K562 (cell line): ENCODE data around the gene CHMP1A. TPM values are rescaled to one million over a fixed set of nuclear protein-coding genes. Genes with fewer than 3 reads are reported as not detected.

ENCODE experiments used
- ARID3B ChIP-seq: fragments of 250-450 bp; sonication (Bioruptor Pico); IDR thresholded peaks from 2 replicates; pipeline ENCODE4 v1.4.0; 2020; ENCODE audit warnings: borderline replicate concordance
- ATF1 ChIP-seq, 2 experiments: fragments of 450-650 bp in 1 of 2; IDR thresholded peaks; 2 replicates each; pipeline ENCODE4 v1.6.1; 2016; ENCODE audit warnings: missing compliant biosample characterization in 1 of 2, missing genetic modification characterization in 1 of 2
- BMI1 ChIP-seq: fragments of 150-350 bp; IDR thresholded peaks from 2 replicates; pipeline ENCODE4 v1.6.1; 2014; ENCODE audit warnings: low read length
- CREM ChIP-seq: IDR thresholded peaks from 2 replicates; pipeline ENCODE4 v1.6.1; 2014; ENCODE audit warnings: antibody characterized with exemption, low read depth
- KDM5B ChIP-seq: fragments of 200-600 bp; sonication (generic); IDR thresholded peaks from 2 replicates; pipeline ENCODE4 v1.6.1; 2012; ENCODE audit warnings: low read depth, mild to moderate bottlenecking, moderate library complexity, low read length, control low read depth, inconsistent platforms; ENCODE audit not compliant: insufficient replicate concordance
- PHB ChIP-seq: fragments of 250-450 bp; sonication (Bioruptor Pico); IDR thresholded peaks from 2 replicates; pipeline ENCODE4 v1.5.0; 2021
- PHF20 ChIP-seq: fragments of 450-650 bp; IDR thresholded peaks from 2 replicates; pipeline ENCODE4 v1.6.1; 2018; ENCODE audit not compliant: partially characterized antibody
- RERE ChIP-seq: sonication (generic); formaldehyde crosslinking; IDR thresholded peaks from 2 replicates; pipeline ENCODE4 v1.8.0; 2023; ENCODE audit warnings: missing genetic modification reagents, mild to moderate bottlenecking, borderline replicate concordance
- REST ChIP-seq, 2 experiments: fragments of 450-650 bp; formaldehyde crosslinking in 1 of 2; IDR thresholded peaks; 2 replicates each; pipeline versions ENCODE4 v1.4.0 to v1.6.1; 2014 to 2020; ENCODE audit warnings: mild to moderate bottlenecking in 2 of 2, borderline replicate concordance in 1 of 2, low read depth in 1 of 2
- SP1 ChIP-seq: sonication (generic); formaldehyde crosslinking; IDR thresholded peaks from 2 replicates; pipeline ENCODE4 v1.8.1; 2022; ENCODE audit warnings: mild to moderate bottlenecking, missing genetic modification reagents
- ZNF3 ChIP-seq: fragments of 250-450 bp; sonication (Bioruptor Pico); IDR thresholded peaks from 2 replicates; pipeline ENCODE4 v1.5.0; 2021; ENCODE audit warnings: mild to moderate bottlenecking, moderate library complexity
- polyA plus RNA-seq, 8 experiments: library from polyadenylated mRNA; depleted of rRNA in 4 of 8; stranded (reverse) in 5 of 8; unstranded in 3 of 8; fragments of >200 nt; fragmentation: Nextera tagmentation in 2 of 8; fragmentation: Illumina TruSeq in 1 of 8; extraction: Ambion mirVana in 2 of 8; extraction: Trizol in 1 of 8; gene quantifications; 2 replicates each; pipeline versions ENCODE4 v1.2.1 to v1.2.3, GENCODE V29; 2011 to 2014; ENCODE audit warnings: inconsistent platforms in 1 of 8, missing spikeins in 1 of 8
- total RNA-seq, 7 experiments: library from RNA; depleted of rRNA in 6 of 7; stranded (reverse); fragments of >200 nt in 6 of 7; fragmentation: Illumina TruSeq in 2 of 7; extraction: Trizol in 2 of 7; gene quantifications; 2 replicates each; pipeline versions ENCODE4 v1.2.1 to v1.2.3, GENCODE V29; 2011 to 2021; ENCODE audit warnings: low replicate concordance in 1 of 7

CHMP1A gene
- total and polyA plus RNA-seq, 9 of the 15 experiments (the other 6 are each of a cell fraction or from before 2014, with no cell fraction given): 0.83 to 79.9 (median 45.2) TPM

- 0 out of 2 replicates have a peak, but pooled peaks have one; percentile 39 for TF ChIP-seq ARID3B
- TF ChIP-seq PHF20: peak; percentile 93
- no peak for TF ChIP-seq ATF1 (CRISPR knock-in tag; IDR thresholded peaks at IDR 0.05)
- TF ChIP-seq ATF1 (tag; IDR thresholded peaks at IDR 0.05): peak; percentile 65; the same call in 1 of the 2 replicates
- TF ChIP-seq ZNF3 (CRISPR knock-in tag): no peak
- TF ChIP-seq CREM: peak; percentile 70
- TF ChIP-seq PHB (CRISPR knock-in tag): peak; percentile 55; the same call in 1 of the 2 replicates
- TF ChIP-seq REST (IDR thresholded peaks at IDR 0.05; ENCODE audit: borderline replicate concordance): no peak
- TF ChIP-seq REST (CRISPR knock-in tag; IDR thresholded peaks at IDR 0.05; ENCODE audit: low read depth): peak; percentile 73; the same call in 1 of the 2 replicates
- TF ChIP-seq RERE (CRISPR knock-in tag): no peak
- TF ChIP-seq KDM5B: peak; percentile 89
- TF ChIP-seq BMI1: peak; percentile 77; the same call in 1 of the 2 replicates
- TF ChIP-seq SP1 (CRISPR knock-in tag): peak; percentile 83; the same call in 1 of the 2 replicates
Measured at GRCh38 chr16:89657442-89658220, at the start of gene CHMP1A, which contains the start of gene SPATA33 (continued).
